LNCAP (cell line): ENCODE data around the gene SPINK2.

Source experiments
- CTCF ChIP-seq: fragments of 450-650 bp; IDR thresholded peaks from 2 replicates; pipeline ENCODE4 v1.5.1; 2017; ENCODE audit warnings: mild to moderate bottlenecking

The SPINK2 gene

DNA sequence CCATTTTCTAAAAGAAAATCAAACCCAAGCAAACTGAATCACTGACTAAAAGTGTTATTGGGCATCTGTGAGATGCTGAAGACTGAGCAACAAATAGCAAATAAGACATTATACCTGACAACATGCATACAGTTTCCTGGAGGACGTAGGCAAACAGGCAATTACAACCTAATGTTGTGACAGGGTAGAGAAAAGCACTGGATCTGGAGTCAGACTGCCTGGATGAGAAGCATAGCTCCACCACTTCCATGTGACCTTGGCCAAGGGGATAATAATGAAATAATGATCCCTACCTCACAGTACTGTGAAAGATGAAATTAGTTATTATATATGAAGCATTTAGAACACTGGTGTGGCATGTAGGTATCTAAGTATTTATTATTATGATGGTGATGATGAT, 2.7 kb downstream of the SPINK2 start:
- TF ChIP-seq CTCF = no peak

- TF ChIP-seq CTCF = no peak
Measured at GRCh38 chr4:56817840-56818491, 3.5 kb downstream of the SPINK2 start.

GRCh38 chr4:56806666-56807065, 14.8 kb downstream of the SPINK2 start:
- no peak for TF ChIP-seq CTCF

DNA sequence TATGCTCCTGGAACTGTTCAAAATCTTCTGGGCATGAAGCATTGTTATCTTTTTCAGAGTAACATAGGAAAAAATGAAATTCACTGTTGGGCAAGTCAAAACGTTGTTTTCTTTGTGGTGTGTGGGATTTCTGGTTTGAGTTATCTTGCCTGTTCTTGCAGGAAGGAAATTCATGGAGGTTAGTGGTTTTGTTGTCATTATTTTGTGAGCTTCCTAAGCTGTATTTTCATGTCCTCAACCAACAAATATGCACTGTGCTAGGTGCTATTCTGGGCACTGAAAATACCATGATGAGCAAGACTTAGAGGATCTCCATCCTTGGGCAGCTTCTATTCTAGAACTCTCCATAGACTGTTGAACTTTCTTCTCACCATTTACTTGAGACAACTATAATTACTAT, 16.9 kb downstream of the SPINK2 start:
- no peak for TF ChIP-seq CTCF

DNA sequence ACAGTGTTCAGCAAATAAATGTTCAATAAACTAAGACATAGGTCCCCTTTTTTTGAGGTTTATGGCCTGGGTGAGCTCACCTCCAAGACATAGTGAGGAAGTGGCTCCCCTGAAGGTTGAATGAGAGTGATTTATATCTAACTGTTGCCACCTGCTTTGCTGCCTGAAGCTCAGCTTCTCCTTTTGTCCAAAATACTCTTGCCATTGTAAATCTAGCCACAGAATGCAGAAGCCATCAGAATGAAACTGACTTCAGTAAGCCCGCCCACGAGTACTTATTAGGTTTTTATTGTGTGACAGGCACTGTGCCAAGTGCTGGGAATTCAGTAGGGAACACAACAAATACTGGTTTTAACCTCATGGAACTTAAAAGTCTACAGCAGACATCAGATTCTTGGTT, 18.0 kb downstream of the SPINK2 start:
- no peak for TF ChIP-seq CTCF

- peak; percentile 89 for TF ChIP-seq CTCF
Measured at GRCh38 chr4:56799824-56800756, 21.4 kb downstream of the SPINK2 start.

DNA sequence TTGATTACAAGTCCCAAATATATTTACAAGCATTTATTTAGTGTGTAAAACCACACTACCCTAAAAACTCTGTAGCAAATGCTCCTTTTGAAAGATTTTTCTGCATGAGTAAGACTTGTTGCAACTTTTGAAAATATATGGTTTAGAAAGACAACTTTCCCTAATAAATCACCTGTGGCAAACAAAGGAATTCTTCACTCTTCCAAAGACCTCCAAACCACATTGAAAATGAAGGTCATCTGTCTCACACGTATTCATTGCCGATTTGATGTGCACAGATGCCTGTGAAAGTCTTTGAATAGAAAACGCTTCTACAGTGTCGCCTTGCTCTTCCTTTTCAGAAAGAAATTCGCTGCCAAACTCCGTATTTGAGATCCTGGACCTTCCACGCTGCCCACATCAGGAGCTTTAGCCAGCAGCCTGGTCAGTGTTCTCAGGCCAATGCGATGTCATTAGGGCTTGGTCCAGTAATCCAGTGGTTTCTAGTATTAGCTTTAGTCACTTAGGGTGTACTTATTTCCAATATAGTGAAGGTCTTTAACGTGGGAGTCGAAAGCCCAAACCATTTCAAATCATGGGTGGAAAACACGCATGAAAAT, 22.2 kb downstream of the SPINK2 start:
- TF ChIP-seq CTCF = no peak
